Stimulated activated effector memory CD8-positive, alpha-beta T cell treated with anti-CD3 and anti-CD28 coated beads, Interleukin-12 subunit alpha, Interleukin-12 subunit beta, amount 100 ng/mL, for 72 hours (primary cell): ENCODE data around the gene MYLK.

Source experiments
- ATAC-seq: fragments of 150-1000 bp; cut with Tn5 transposase; 2 replicates; pipeline ENCODE4 v1.10.0; 2021
- DNase-seq, 2 donors: peaks; one replicate each; pipeline ENCODE4 v3.0.0; 2021 to 2022; ENCODE audit warnings: low spot score in 2 of 2
- H3K27ac Mint-ChIP-seq: one replicate; pipeline ENCODE4 v1.8.0; 2022; ENCODE audit warnings: mild to moderate bottlenecking, mixed read lengths
- H3K36me3 Mint-ChIP-seq: one replicate; pipeline ENCODE4 v1.8.0; 2022; ENCODE audit warnings: mild to moderate bottlenecking, mixed read lengths
- H3K4me1 Mint-ChIP-seq: one replicate; pipeline ENCODE4 v1.8.0; 2022; ENCODE audit warnings: mixed read lengths
- H3K4me3 Mint-ChIP-seq: one replicate; pipeline ENCODE4 v1.8.0; 2022; ENCODE audit warnings: mild to moderate bottlenecking, mixed read lengths
- H3K9me3 Mint-ChIP-seq: one replicate; pipeline ENCODE4 v1.8.0; 2022; ENCODE audit warnings: mixed read lengths

The MYLK gene

DNA sequence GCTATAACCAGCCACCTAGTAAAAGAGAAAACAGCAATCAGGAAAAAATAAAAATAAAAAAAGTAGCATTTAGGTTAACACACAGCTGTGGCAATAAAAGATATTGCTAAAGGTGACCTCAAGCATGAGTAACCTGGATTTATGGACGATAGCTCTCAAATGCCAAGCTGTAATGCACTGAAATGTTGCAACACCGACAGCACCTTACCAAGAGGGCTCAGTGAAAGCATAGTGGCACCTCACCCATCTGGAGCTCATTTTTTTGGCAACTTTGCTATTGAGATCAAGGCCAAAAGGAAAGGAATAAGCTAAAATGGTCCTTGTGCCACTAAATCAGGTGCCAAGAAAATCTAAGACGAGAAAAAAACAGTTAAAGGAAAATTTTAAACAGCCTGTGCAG, 301.8 kb downstream of the MYLK start:
- no peak for DNase-seq
- no peaks in the 10 kb centered on the region for H3K9me3 Mint-ChIP-seq
- H3K27ac Mint-ChIP-seq = no peak overlapping the region
- peaks cover 47% of the 10 kb centered on the region for H3K36me3 Mint-ChIP-seq
- no peak overlapping the region for H3K4me3 Mint-ChIP-seq
- peaks cover 11% of the 10 kb centered on the region for H3K4me1 Mint-ChIP-seq
- ATAC-seq = no peak

DNA sequence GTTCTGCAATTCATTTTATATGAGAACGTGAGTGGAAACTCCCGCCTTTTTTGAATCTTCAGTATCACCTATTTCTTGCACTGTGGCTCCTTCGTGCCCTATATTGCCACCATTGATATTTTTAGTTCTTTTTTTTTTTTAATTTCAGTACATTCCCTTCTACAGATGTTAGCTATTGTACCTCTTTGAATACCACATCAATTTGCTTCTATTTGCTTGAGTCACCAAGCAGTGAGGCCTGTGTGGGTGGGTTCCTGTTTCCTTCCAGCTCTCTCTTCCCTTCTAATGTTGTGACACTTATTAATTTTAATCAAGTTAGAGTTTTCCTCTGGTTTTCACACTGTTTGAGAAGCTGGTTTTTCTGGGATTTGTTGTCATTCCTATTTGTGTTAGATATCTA, 308.0 kb downstream of the MYLK start:
- Mint-ChIP-seq H3K4me3 (no peak overlapping the region), H3K4me1 (peaks cover 9% of the 10 kb centered on the region), H3K36me3 (peaks cover 62% of the 10 kb centered on the region), H3K27ac (peak overlapping the region; percentile 26), H3K9me3 (no peaks in the 10 kb centered on the region)
- ATAC-seq (no peak), DNase-seq (no peak)

DNA sequence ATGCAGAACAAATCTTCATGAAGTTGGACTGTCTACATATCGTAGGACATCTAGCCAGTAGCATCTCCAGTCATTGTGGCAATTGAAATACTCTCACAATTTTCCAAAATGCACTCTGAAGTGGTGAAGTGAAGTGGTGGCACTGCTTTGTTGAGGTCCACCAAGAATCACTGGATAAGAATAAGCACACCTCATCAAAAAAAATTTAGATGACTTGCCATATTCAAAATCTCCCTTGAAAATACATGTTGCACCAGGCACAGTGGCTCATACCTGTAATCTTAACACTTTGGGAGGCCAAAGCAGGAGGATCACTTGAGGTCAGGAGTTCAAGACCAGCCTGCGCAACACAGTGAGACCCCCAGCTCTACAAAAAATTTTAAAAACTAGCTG, 312.2 kb downstream of the MYLK start:
- Mint-ChIP-seq H3K4me1 (peaks cover 14% of the 10 kb centered on the region), H3K36me3 (peaks cover 27% of the 10 kb centered on the region), H3K27ac (no peak overlapping the region), H3K4me3 (no peak overlapping the region), H3K9me3 (no peaks in the 10 kb centered on the region)
- DNase-seq = no peak
- no peak for ATAC-seq

DNA sequence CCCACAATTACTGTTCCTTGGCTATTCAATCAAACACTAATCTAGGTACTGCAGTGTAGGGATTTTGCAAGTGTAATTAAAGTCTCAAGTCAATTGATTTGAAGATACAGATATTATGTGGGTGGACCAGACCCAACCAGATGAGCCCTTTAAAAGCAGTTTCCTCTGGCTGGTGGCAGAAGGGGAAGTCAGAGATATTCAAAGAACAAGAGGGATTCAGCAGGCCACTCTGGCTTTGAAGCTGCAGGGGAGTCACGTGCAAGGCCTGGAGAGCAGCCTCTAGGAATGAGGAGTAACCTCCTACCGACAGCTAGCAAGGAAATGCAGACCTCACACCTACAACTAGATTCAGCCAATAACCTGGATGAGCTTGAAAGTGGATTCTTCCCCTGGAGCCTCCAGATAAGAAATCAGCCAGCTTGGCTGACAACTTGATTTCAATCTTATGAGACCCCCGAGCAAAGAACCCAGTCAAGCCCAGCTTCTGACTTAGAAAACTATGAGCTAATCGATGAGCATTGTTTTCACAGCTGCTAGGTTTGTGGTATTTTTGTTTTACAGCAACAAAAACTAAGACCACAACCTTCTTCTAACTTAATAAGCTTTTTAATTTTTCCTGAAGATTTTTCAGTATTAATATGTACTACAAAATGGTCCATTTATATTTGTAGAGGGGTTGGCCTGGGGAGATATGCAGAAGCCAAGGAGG, 312.7 kb downstream of the MYLK start:
- no peak overlapping the region for H3K27ac Mint-ChIP-seq
- DNase-seq = no peak
- no peak for ATAC-seq
- H3K36me3 Mint-ChIP-seq = peaks cover 22% of the 10 kb centered on the region
- peaks cover 12% of the 10 kb centered on the region for H3K4me1 Mint-ChIP-seq
- H3K4me3 Mint-ChIP-seq = no peak overlapping the region
- H3K9me3 Mint-ChIP-seq = no peaks in the 10 kb centered on the region

DNA sequence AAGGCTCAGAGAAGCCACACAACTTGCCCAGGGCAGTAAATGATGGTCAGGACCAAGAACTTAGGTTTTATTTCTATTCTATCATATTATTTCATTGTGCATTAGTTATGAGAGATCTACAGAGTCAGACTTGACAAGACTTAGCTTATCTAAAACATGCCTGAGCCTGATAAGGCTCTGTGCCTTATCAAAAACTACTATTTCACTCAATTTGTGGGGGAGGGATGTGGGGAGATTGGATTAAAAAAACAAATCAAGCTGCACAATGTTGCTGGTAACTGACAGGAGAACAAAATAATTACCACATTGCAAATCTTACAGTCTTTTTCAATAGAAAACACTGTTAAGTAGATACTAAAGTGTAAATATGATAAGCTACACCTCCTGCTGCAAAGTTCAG, 315.3 kb downstream of the MYLK start:
- H3K4me3 Mint-ChIP-seq = no peak overlapping the region
- peaks cover 10% of the 10 kb centered on the region for H3K36me3 Mint-ChIP-seq
- H3K4me1 Mint-ChIP-seq = peaks cover 14% of the 10 kb centered on the region
- H3K9me3 Mint-ChIP-seq = no peaks in the 10 kb centered on the region
- peak overlapping the region; percentile 8 for H3K27ac Mint-ChIP-seq
- ATAC-seq (no peak), DNase-seq (no peak)

DNA sequence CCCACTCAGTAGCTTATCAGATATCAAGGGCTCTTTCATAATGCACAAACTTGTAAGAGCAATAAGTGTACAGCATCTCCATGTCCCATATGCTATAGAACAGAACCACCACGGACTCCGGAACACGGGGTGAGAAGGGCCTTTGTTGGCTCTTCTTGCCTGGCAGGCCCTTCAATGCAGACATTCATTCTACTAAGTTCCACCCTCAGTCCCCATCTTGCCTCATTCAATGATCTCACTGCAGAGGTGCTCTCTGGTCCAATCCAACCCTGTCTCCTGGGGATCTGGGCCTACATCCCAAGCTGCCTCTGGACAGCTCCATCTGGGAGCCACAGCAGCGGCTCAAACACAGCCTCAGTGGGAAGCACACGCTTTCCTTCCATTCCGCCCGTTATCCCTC, 316.1 kb downstream of the MYLK start:
- H3K9me3 Mint-ChIP-seq = no peaks in the 10 kb centered on the region
- peaks cover 10% of the 10 kb centered on the region for H3K36me3 Mint-ChIP-seq
- ATAC-seq = no peak
- DNase-seq = no peak
- H3K27ac Mint-ChIP-seq = peak overlapping the region; percentile 8
- H3K4me3 Mint-ChIP-seq = no peak overlapping the region
- peaks cover 22% of the 10 kb centered on the region for H3K4me1 Mint-ChIP-seq

DNA sequence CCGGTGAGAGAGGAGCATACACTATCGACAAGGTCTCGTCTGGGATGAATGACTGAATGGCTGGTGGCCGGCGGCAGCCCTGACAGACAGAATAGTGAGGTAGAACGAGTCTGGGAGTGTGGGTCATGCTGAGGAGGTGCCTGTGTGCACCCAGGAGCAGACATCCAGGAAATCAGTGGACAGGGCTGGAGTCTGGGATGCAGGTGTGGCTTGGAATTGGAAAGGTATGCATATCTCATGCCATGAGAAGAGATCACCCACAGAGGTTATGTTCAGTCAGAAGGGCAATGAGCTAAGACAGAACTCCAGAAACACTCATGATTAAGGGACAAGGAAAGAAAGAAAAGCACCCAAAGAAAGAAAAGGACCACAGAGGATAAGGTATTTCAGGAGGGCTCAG, 320.1 kb downstream of the MYLK start:
- Mint-ChIP-seq H3K36me3 (no peaks in the 10 kb centered on the region), H3K4me1 (peaks cover 25% of the 10 kb centered on the region), H3K4me3 (no peak overlapping the region), H3K27ac (peak overlapping the region; percentile 77), H3K9me3 (no peaks in the 10 kb centered on the region)
- no peak for ATAC-seq
- no peak for DNase-seq

DNA sequence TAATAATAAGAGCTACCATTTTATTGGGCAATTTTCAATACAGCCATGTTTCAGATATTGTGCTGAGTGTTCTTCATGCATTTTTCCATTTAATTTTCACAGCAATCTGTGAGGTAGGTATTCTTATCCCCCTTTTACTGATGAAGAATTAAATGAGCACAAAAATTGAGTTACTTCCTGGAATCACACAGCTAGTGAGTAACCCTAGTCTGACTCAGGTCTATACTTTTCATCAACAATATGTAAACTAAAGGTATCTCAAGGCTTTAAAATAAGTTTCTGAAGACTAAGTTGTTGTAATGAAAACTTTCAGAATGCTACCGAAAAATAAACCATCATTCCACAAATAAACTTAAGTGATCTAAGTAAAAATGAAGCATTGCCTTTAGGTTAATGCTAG, 321.6 kb downstream of the MYLK start:
- no peak overlapping the region for H3K4me3 Mint-ChIP-seq
- ATAC-seq (peak; percentile 45), DNase-seq (no peak)
- no peaks in the 10 kb centered on the region for H3K36me3 Mint-ChIP-seq
- peak overlapping the region; percentile 77 for H3K27ac Mint-ChIP-seq
- H3K4me1 Mint-ChIP-seq = peaks cover 20% of the 10 kb centered on the region
- H3K9me3 Mint-ChIP-seq = no peaks in the 10 kb centered on the region

DNA sequence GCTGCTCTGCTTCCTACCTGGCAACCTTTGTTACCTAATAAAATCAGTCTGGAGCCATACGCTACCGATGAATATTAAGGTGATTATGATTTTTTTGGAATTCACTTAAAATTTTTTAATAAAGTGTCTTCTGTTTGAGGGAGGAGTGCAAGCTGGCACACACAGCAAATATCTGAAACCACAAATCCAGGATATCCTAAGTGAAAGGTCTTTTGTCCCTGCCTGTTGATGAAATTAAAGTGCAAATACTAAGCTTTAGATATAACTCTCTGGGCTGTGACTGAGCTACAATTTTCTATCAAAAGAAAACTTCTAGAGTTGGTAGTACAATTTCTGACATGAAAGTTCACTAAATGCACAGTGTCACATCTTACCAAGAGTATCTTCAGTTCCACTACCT, 322.9 kb downstream of the MYLK start:
- H3K36me3 Mint-ChIP-seq = no peaks in the 10 kb centered on the region
- DNase-seq = no peak
- H3K27ac Mint-ChIP-seq = no peak overlapping the region
- H3K4me1 Mint-ChIP-seq = peaks cover 20% of the 10 kb centered on the region
- no peak for ATAC-seq
- H3K4me3 Mint-ChIP-seq = no peak overlapping the region
- H3K9me3 Mint-ChIP-seq = no peaks in the 10 kb centered on the region
